Activated CD8-positive, alpha-beta T cell treated with anti-CD3 and anti-CD28 coated beads for 36 hours (primary cell): ENCODE data around the gene OR6P1. TPM values are rescaled to one million over a fixed set of nuclear protein-coding genes. Genes with fewer than 3 reads are reported as not detected.

Experiments
- ATAC-seq: fragments of 200-7000 bp; cut with Tn5 transposase; one replicate; pipeline ENCODE4 v1.10.0; 2021; ENCODE audit warnings: mild to moderate bottlenecking, moderate library complexity
- CTCF ChIA-PET: fragments of 350-600 bp; sonication (Branson Sonifier 250); formaldehyde crosslinking; loops from one replicate; lab custom pipeline; 2021; ENCODE audit warnings: antibody characterized with exemption; lab: Charles Lee
- POLR2A ChIA-PET: fragments of 350-600 bp; sonication (Branson Sonifier 250); formaldehyde crosslinking; loops from one replicate; lab custom pipeline; 2021; ENCODE audit warnings: antibody characterized with exemption; lab: Charles Lee
- DNase-seq: peaks from one replicate; pipeline ENCODE4 v3.0.0-alpha.2; 2020
- H3K27ac Mint-ChIP-seq: one replicate; pipeline ENCODE4 v1.8.0; 2021; ENCODE audit warnings: mild to moderate bottlenecking, mixed read lengths
- H3K27me3 Mint-ChIP-seq: one replicate; pipeline ENCODE4 v1.8.0; 2021; ENCODE audit warnings: mixed read lengths
- H3K36me3 Mint-ChIP-seq: one replicate; pipeline ENCODE4 v1.8.0; 2021; ENCODE audit warnings: low read depth, mixed read lengths
- H3K4me1 Mint-ChIP-seq: one replicate; pipeline ENCODE4 v1.8.0; 2021; ENCODE audit warnings: low read depth, mixed read lengths
- H3K4me3 Mint-ChIP-seq: one replicate; pipeline ENCODE4 v1.8.0; 2021; ENCODE audit warnings: mild to moderate bottlenecking, moderate library complexity, mixed read lengths
- H3K9me3 Mint-ChIP-seq: one replicate; pipeline ENCODE4 v1.8.0; 2021; ENCODE audit warnings: mixed read lengths
- CTCF ChIP-seq: fragments of 200-600 bp; IDR thresholded peaks from one replicate; pipeline ENCODE4 v1.8.0; 2022; ENCODE audit warnings: antibody characterized with exemption, mild to moderate bottlenecking
- intact Hi-C: fragments of 100-400 bp; cut with micrococcal nuclease; formaldehyde crosslinking; loops from one replicate; pipeline ENCODE4 v1.10.0; 2022
- total RNA-seq, 2 experiments: library from RNA; stranded (reverse); gene quantifications; one replicate each; pipeline ENCODE4 v1.2.3, GENCODE V29; 2021

Gene OR6P1
- total RNA-seq, 2 experiments from 2014 or later: not detected

- Mint-ChIP-seq H3K36me3 (no peaks in the 10 kb centered on the region), H3K27ac (no peak overlapping the region), H3K9me3 (no peaks in the 10 kb centered on the region), H3K4me1 (no peaks in the 10 kb centered on the region), H3K4me3 (no peak overlapping the region), H3K27me3 (peaks cover 17% of the 10 kb centered on the region)
- intact Hi-C loops: loop anchor here (10.0 kb wide), 1 partner anchor 317 kb away; no protein-coding TSS in a partner anchor
- ATAC-seq (no peak), DNase-seq (no peak)
- ChIA-PET POLR2A (no interaction called here), CTCF (no interaction called here)
- no peak for TF ChIP-seq CTCF
Observed at GRCh38 chr1:158521666-158522058, 48.7 kb downstream of the OR6P1 start.

GRCh38 chr1:158520955-158521665, 49.3 kb downstream of the OR6P1 start:
- TF ChIP-seq CTCF: no peak
- H3K27me3 Mint-ChIP-seq: peaks cover 17% of the 10 kb centered on the region
- CTCF ChIA-PET: interaction anchor here (1.4 kb wide), 1 partner anchor 10 kb away, joined by 3 read pairs; no protein-coding TSS in a partner anchor
- POLR2A ChIA-PET: no interaction called here
- no peak overlapping the region for H3K4me3 Mint-ChIP-seq
- no peaks in the 10 kb centered on the region for H3K36me3 Mint-ChIP-seq
- DNase-seq (no peak), ATAC-seq (no peak)
- H3K9me3 Mint-ChIP-seq: no peaks in the 10 kb centered on the region
- no peaks in the 10 kb centered on the region for H3K4me1 Mint-ChIP-seq
- no peak overlapping the region for H3K27ac Mint-ChIP-seq
- intact Hi-C loops: loop anchor here (10.0 kb wide), 1 partner anchor 316 kb away; no protein-coding TSS in a partner anchor

GRCh38 chr1:158520021-158520420, 50.4 kb downstream of the OR6P1 start:
- Mint-ChIP-seq H3K4me3 (no peak overlapping the region), H3K4me1 (no peaks in the 10 kb centered on the region), H3K27ac (no peak overlapping the region), H3K36me3 (no peaks in the 10 kb centered on the region), H3K27me3 (peaks cover 17% of the 10 kb centered on the region), H3K9me3 (no peaks in the 10 kb centered on the region)
- ChIA-PET CTCF (interaction anchor here (1.4 kb wide), 1 partner anchor 9 kb away, joined by 3 read pairs; no protein-coding TSS in a partner anchor), POLR2A (no interaction called here)
- TF ChIP-seq CTCF: no peak
- no peak for DNase-seq
- no peak for ATAC-seq
- intact Hi-C loops: loop anchor here (10.0 kb wide), 1 partner anchor 315 kb away; no protein-coding TSS in a partner anchor

- ChIA-PET POLR2A (no interaction called here), CTCF (no interaction called here)
- TF ChIP-seq CTCF: no peak
- intact Hi-C loops: no loop called here
- Mint-ChIP-seq H3K27me3 (peaks cover 17% of the 10 kb centered on the region), H3K4me3 (no peak overlapping the region), H3K9me3 (no peaks in the 10 kb centered on the region), H3K36me3 (no peaks in the 10 kb centered on the region), H3K27ac (no peak overlapping the region), H3K4me1 (no peaks in the 10 kb centered on the region)
- DNase-seq (no peak), ATAC-seq (no peak)
Observed at GRCh38 chr1:158516966-158517365, 53.4 kb downstream of the OR6P1 start.

Other genes with a start within 250 kb of the OR6P1 start
- gene CD1B, start 239.0 kb downstream of the OR6P1 start, total RNA-seq: not detected
- gene CD1E, start 216.7 kb downstream of the OR6P1 start, total RNA-seq: not detected
- gene OR10T2, start 171.1 kb downstream of the OR6P1 start, total RNA-seq: not detected
- gene OR10K2, start 144.3 kb downstream of the OR6P1 start, total RNA-seq: not detected
- not detected for gene OR10K1, start 108.7 kb downstream of the OR6P1 start, total RNA-seq
- not detected for gene OR10R2, start 98.4 kb downstream of the OR6P1 start, total RNA-seq
- gene OR6Y1, start 16.2 kb downstream of the OR6P1 start, total RNA-seq: not detected
- not detected for gene OR10X1, start 9.3 kb upstream of the OR6P1 start, total RNA-seq
- not detected for gene OR10Z1, start 34.7 kb upstream of the OR6P1 start, total RNA-seq
- gene SPTA1, start 116.1 kb upstream of the OR6P1 start, total RNA-seq: under 1 TPM in 1 of 2 experiments, not detected in 1; 0.31 TPM
- not detected for gene OR6K2, start 130.1 kb upstream of the OR6P1 start, total RNA-seq
- gene OR6K3, start 150.1 kb upstream of the OR6P1 start, total RNA-seq: not detected
- gene OR6K6, start 184.1 kb upstream of the OR6P1 start, total RNA-seq: not detected
- gene OR6N1, start 201.6 kb upstream of the OR6P1 start, total RNA-seq: not detected
- not detected for gene OR6N2, start 210.6 kb upstream of the OR6P1 start, total RNA-seq